ENCODE measurements around the gene SCTR.

SCTR gene

GRCh38 chr2:119523952-119524694 is at the start of gene SCTR:
TSS of gene SCTR (minus strand) at chr2:119524483. CDS start at chr2:119524226, 257 bp downstream.
- no peak for FAIRE-seq

- FAIRE-seq: no peak
Measured at GRCh38 chr2:119567292-119567691, 43.0 kb upstream of the SCTR start.

- FAIRE-seq: no peak
Measured at GRCh38 chr2:119565481-119565880, 41.2 kb upstream of the SCTR start.

DNA sequence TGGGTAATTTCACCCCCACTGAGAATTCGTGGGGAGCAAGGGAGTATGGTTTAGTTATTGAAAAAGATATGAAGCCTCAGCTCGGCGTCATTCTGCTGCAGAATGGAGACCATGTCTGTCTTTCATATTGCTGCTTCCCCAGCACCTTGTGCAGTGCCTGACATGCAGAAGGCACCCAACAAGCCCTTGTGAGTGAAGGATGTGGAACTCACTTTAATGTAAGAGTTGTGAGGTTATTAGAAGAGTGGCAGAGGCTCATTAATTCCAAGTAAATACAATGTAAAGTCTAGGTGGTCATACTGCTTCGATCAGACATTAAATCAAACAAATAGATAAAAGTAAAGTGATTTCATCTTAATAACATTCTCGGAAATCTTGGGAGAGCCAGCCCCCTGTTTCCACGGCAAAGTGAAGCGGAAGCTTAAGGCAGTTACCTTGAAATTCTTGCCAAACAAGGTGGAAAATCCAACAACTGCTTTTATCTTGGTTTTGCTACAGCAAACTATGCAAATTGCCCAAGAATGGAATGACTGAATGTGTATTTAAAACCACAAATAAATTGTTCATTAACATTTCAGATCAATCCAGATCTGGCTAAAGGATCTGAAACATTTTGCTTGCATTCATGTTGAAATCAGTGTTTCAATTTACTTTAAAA is 29.5 kb upstream of the SCTR start:
- peak; percentile 56 for FAIRE-seq

GRCh38 chr2:119552902-119553301 is 28.6 kb upstream of the SCTR start:
- no peak for FAIRE-seq

- FAIRE-seq: no peak
Measured at GRCh38 chr2:119550856-119551255, 26.6 kb upstream of the SCTR start.

DNA sequence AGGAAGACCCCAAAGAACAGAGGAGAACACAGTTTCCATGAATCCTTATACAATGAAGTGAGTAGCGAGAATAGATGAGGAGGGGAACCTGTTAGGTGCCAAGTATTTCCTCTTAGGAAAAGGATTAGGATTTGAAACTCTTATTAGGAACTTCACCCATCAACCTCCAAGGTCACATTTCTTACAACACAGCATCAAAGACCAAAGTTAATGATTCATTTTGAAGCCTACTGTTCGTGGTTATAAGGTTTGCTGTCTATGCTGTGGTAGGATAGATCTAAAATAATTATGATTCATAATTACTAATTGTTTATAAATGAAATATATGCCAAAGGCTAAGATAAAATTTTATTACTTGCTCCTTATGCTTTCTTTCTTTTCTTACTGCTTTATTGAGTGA is 26.1 kb upstream of the SCTR start:
- FAIRE-seq: no peak

DNA sequence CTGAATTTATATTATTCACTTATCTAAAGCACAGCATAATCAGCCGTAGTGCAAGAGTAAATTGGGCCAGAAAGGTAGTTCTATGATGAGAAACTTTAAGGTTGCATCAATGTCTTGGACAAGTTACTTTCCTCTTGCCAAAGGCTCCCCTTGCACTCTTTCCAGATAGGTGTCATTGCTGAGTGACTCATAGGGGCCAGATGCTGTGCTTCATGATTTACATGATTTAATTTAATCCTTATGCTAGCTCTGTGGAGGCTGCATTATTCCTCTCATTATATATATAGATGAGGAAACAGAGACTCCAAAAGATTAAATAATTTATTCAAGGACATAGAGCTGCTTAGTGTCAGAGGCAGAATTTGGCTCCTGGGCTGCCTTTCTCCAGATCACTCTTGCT is 25.0 kb upstream of the SCTR start:
- FAIRE-seq: peak; percentile 30

- FAIRE-seq: peak; percentile 84
Measured at GRCh38 chr2:119548516-119549120, 24.3 kb upstream of the SCTR start.

DNA sequence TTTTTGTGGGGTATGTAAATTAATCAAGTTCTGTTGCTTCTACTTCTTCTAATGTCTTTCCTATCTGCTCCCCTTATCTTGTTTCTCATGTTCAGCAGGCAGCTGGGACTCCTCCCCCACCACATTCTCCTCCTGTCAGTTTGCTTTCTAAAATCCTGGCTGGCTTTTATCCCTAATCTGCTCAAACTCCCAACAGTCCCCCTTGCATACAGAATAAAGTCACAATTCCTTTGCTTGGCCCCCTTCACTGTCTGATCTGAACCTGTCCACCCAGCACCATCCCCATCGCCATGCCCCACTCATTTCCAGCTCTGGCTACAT is 22.1 kb upstream of the SCTR start:
- no peak for FAIRE-seq

- FAIRE-seq: no peak
Measured at GRCh38 chr2:119545754-119546446, 21.6 kb upstream of the SCTR start.

- no peak for FAIRE-seq
Measured at GRCh38 chr2:119544939-119545475, 20.7 kb upstream of the SCTR start.

DNA sequence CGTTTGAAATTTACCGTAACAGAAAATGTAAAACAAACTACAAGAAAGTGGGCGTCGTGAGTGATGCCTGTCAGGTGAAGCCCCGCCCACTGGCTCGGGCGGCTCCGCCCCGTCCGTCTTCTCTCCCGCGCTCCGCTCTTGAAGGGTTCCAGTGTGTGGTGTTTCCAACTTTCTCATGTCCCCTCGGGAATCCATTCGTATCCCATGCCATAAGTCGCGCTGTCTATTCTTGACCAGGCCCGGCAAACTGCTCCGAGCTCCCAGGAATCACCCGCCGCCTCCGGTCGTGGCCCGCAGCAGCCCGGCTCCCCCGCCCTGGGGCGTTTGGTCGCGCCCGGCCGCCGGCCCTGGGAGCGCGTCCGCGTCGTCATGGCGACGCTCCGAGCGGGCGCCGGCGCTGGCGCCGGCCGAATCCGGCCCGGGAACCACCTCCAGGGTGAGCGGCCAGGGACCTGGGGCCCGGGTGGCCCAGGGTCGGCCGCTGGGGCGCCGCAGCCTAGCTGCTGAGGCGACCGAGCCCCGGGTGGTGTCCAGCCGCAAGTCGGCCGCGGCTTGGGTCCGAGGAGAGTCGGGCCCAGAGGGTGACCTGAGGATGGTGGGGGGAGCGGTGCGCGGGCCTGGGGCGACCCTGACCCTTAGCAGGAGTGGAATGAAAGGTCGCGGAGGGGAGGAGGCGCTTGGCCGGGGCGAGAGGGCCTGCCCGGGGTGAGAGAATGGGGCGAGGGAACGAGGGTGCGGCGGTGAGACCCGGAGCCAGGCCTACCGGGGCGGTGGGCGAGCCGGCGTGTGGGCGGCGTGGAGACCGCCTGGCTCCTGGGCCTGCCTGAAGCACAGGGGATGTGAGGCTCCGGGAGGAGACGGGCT is 20.0 kb upstream of the SCTR start, which contains the start of gene CFAP221:
Gene CFAP221, plus strand, starts transcription at position 375 of the 864 bp plus-strand sequence. CDS start 1,683 bp downstream, outside the sequence.
- FAIRE-seq: no peak

GRCh38 chr2:119541476-119541875 is 17.2 kb upstream of the SCTR start:
- no peak for FAIRE-seq

DNA sequence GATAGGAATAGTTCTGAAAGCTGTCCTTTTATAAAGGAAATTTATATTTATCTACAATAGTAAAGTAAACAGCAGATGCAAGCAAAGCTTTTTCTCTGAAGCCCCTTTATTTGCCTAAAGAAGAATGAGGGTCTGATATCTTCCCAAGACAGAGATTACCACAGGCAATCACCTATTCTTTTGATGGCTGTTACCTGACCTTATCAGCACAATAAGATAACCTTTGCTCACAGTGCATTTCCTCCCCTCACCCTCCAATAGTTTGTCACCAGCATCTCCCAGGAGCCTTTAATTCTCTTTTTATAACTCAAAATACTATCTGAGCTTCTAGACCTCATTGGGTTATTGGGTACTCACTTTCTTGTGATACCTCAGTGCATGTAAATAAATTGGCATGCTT is 13.5 kb upstream of the SCTR start:
- FAIRE-seq: no peak

DNA sequence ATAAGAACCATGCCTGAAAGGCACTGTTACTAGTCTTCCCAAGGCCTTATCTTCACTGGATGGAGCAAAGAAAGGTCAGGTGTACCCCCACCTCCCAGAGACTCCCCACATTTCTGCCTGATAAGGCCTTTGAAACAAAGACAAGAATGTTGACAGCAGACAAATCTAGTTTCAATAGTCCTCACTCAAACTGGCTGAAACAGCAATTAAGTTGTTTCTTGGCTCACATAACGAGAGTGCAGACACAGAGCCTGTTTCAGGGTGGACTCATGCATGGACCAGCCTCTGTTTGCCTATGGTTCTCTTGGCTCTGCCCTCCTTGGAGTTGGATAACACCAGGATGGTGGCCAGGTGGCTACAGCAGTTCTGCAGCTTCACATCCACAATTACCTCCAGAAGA is 12.4 kb upstream of the SCTR start:
- FAIRE-seq: no peak

DNA sequence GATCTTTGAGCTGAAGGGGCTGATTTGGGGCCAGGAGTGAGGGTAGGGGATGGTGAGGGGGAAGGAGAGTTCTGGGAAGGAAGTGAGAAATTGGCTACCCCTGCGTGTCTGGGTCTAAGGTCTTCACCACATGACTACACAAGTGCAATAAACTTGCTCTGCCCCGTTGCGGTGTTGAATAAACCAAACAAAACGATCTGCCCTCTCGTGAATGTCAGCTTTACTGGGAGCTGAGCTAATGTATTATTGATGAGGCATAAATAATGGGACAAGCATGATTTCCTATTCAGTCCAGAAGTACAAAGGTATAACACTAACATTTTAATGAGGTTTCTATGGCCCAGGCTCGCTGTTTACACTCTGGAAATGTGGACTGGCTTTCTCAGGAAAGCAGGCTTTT is 11.9 kb upstream of the SCTR start:
- FAIRE-seq: peak; percentile 45

GRCh38 chr2:119533560-119533959 is 9.3 kb upstream of the SCTR start:
- no peak for FAIRE-seq

DNA sequence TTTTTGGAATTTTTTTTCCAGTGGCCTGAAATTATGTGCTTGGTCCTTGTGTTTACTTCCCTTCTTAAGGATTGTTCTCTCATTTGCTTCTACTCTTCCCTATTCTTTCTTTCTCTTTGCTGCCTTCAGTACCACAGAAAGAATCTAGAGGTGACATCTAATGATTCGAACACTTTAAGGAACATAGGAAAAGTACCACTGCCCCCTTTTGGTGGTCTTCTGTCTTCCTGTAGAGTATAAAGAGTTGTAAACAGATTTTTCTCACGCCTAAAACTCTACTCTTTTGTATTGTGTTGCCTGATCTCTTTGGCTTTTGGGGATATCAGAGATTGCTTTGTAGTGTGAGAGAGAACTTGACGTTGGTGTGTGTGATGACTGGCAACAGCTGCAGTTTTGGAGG is 7.0 kb upstream of the SCTR start:
- no peak for FAIRE-seq

GRCh38 chr2:119527999-119528398 is 3.7 kb upstream of the SCTR start:
- FAIRE-seq: no peak

DNA sequence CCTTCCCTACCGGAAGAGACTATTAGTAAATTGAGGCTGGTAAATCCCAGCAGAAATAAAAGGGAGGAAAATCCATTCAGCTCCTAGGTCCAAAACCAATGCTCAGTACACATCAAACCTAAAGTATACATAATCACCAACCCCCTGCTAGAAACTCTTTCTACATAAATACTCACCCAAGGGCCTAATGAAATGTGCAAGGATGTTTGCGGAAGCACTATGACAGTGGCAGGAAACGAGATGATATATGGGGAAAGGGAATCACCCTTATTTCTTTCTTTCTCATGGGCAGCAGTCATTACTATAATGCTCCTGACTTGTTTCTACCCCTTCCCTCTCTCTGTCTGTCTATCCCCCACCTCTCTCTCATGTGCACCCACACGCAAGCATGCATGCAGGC is 1.3 kb upstream of the SCTR start:
- no peak for FAIRE-seq

GRCh38 chr2:119523383-119523951 is 816 bp downstream of the SCTR start:
- no peak for FAIRE-seq
